Mesenchymal stem cell (in vitro differentiated cells and primary cell): Measurements from ENCODE around the gene LAMP1.

Experiments used
- DNase-seq: peaks from one replicate; pipeline ENCODE4 v3.0.0-alpha.2; 2013
- H2AFZ ChIP-seq: one replicate; pipeline ENCODE4 v1.6.1; 2013; ENCODE audit warnings: low read depth, mild to moderate bottlenecking, control low read depth, inconsistent platforms, low read length, moderate library complexity
- H2AK5ac ChIP-seq: 2 replicates; pipeline ENCODE4 v1.6.1; 2013; ENCODE audit warnings: low read length, moderate library complexity, mild to moderate bottlenecking, inconsistent platforms; ENCODE audit not compliant: severe bottlenecking
- H2BK120ac ChIP-seq: one replicate; pipeline ENCODE4 v1.6.1; 2013; ENCODE audit warnings: low read depth, mild to moderate bottlenecking, inconsistent platforms, low read length, moderate library complexity
- H2BK12ac ChIP-seq, 2 experiments: one replicate each; pipeline ENCODE4 v1.6.1; 2013; ENCODE audit warnings: inconsistent platforms in 2 of 2, low read length in 2 of 2, mild to moderate bottlenecking in 2 of 2, moderate library complexity in 2 of 2, control low read depth in 1 of 2
- H2BK15ac ChIP-seq: one replicate; pipeline ENCODE4 v1.6.1; 2013; ENCODE audit warnings: mild to moderate bottlenecking, low read depth, inconsistent platforms; ENCODE audit not compliant: poor library complexity, severe bottlenecking
- H2BK5ac ChIP-seq: 2 replicates; pipeline ENCODE4 v1.6.1; 2013; ENCODE audit warnings: low read depth, mild to moderate bottlenecking, low read length, control low read depth, inconsistent platforms; ENCODE audit not compliant: poor library complexity, severe bottlenecking
- H3K14ac ChIP-seq, 2 experiments: one replicate each; pipeline ENCODE4 v1.6.1; 2013; ENCODE audit warnings: inconsistent platforms in 2 of 2, low read length in 2 of 2, control low read depth in 1 of 2, mild to moderate bottlenecking in 1 of 2, moderate library complexity in 1 of 2
- H3K18ac ChIP-seq, 2 experiments: one replicate each; pipeline ENCODE4 v1.6.1; 2013; ENCODE audit warnings: inconsistent platforms in 2 of 2, low read length in 2 of 2, control low read depth in 1 of 2, low read depth in 1 of 2, mild to moderate bottlenecking in 1 of 2
- H3K23ac ChIP-seq, 2 experiments: one replicate each; pipeline ENCODE4 v1.6.1; 2013; ENCODE audit warnings: inconsistent platforms in 2 of 2, low read length in 2 of 2, mild to moderate bottlenecking in 2 of 2, moderate library complexity in 2 of 2, control low read depth in 1 of 2
- H3K27ac ChIP-seq: 2 replicates; pipeline ENCODE4 v1.5.1; 2013; ENCODE audit warnings: mild to moderate bottlenecking, moderate library complexity, low read length, control low read depth, inconsistent platforms; ENCODE audit not compliant: poor library complexity, severe bottlenecking
- H3K27me3 ChIP-seq, 2 experiments: 2 replicates each; pipeline versions ENCODE4 v1.6.1 to v1.7.0; 2013; ENCODE audit warnings: low read length in 2 of 2, mild to moderate bottlenecking in 2 of 2, moderate library complexity in 2 of 2, control low read depth in 1 of 2, inconsistent platforms in 1 of 2; ENCODE audit not compliant: control insufficient read depth in 1 of 2, insufficient read depth in 1 of 2
- H3K36me3 ChIP-seq, 2 experiments: 2 replicates each; pipeline versions ENCODE4 v1.6.1 to v1.7.0; 2013; ENCODE audit warnings: low read length in 2 of 2, control low read depth in 1 of 2, inconsistent platforms in 1 of 2, low read depth in 1 of 2, mild to moderate bottlenecking in 1 of 2; ENCODE audit not compliant: insufficient read depth in 2 of 2, control insufficient read depth in 1 of 2
- H3K4ac ChIP-seq, 2 experiments: one replicate each; pipeline ENCODE4 v1.6.1; 2013; ENCODE audit warnings: inconsistent platforms in 2 of 2, low read length in 2 of 2, mild to moderate bottlenecking in 2 of 2, moderate library complexity in 2 of 2, control low read depth in 1 of 2, low read depth in 1 of 2
- H3K4me1 ChIP-seq: 2 replicates; pipeline ENCODE4 v1.6.1; 2013; ENCODE audit warnings: low read depth, low read length, control low read depth; ENCODE audit not compliant: control insufficient read depth, insufficient read depth
- H3K4me2 ChIP-seq: 2 replicates; pipeline ENCODE4 v1.6.1; 2013; ENCODE audit warnings: low read length, mild to moderate bottlenecking, inconsistent platforms; ENCODE audit not compliant: poor library complexity, severe bottlenecking
- H3K4me3 ChIP-seq, 2 experiments: 2 replicates each; pipeline versions ENCODE4 v1.5.1 to v1.7.0; 2013; ENCODE audit warnings: low read length in 2 of 2, mild to moderate bottlenecking in 2 of 2, control low read depth in 1 of 2, low read depth in 1 of 2; ENCODE audit not compliant: insufficient read depth in 1 of 2
- H3K79me1 ChIP-seq: replicated peaks from 2 replicates; pipeline ENCODE4 v1.6.1; 2013; ENCODE audit warnings: mild to moderate bottlenecking, control low read depth, low read length, inconsistent platforms; ENCODE audit not compliant: poor library complexity, severe bottlenecking
- H3K9ac ChIP-seq: 2 replicates; pipeline ENCODE4 v1.7.0; 2013; ENCODE audit warnings: mild to moderate bottlenecking, low read length, moderate library complexity
- H3K9me3 ChIP-seq: 2 replicates; pipeline ENCODE4 v1.7.0; 2013; ENCODE audit warnings: mild to moderate bottlenecking, low read length; ENCODE audit not compliant: control insufficient read depth
- H4K8ac ChIP-seq: one replicate; pipeline ENCODE4 v1.6.1; 2013; ENCODE audit warnings: inconsistent platforms, mild to moderate bottlenecking, low read length, moderate library complexity
- H4K91ac ChIP-seq: one replicate; pipeline ENCODE4 v1.6.1; 2013; ENCODE audit warnings: mild to moderate bottlenecking, low read length, inconsistent platforms
- WGBS: methylation state at CpG from one replicate; pipeline ENCODE4 v1.1.7; 2013; ENCODE audit warnings: mixed read lengths; 5-methylcytosine and 5-hydroxymethylcytosine counted together

Gene LAMP1

GRCh38 chr13:113304121-113304520, 7.1 kb downstream of the LAMP1 start:
- Histone ChIP-seq H2AFZ (no peak overlapping the region), H3K27ac (no peak overlapping the region), H4K91ac (no peak overlapping the region), H2AK5ac (no peak overlapping the region), H3K4me1 (peaks cover 14% of the 10 kb centered on the region), H2BK12ac (no peak overlapping the region), H3K23ac (no peak overlapping the region), H3K4me3 (no peak overlapping the region), H3K14ac (no peak overlapping the region), H2BK5ac (no peak overlapping the region), H3K4me2 (no peak overlapping the region), H2BK120ac (no peak overlapping the region), H2BK15ac (no peak overlapping the region), H3K27me3 (no peaks in the 10 kb centered on the region), H4K8ac (no peak overlapping the region), H3K79me1 (peaks cover 4% of the 10 kb centered on the region), H3K36me3 (peaks cover 5 to 7% of the 10 kb centered on the region in 2 experiments), H3K18ac (no peak overlapping the region), H3K4ac (no peak overlapping the region), H3K9me3 (no peaks in the 10 kb centered on the region), H3K9ac (no peak overlapping the region)
- no peak for DNase-seq
- 98% methylated on average over 4 of the region's 7 CpGs for WGBS

GRCh38 chr13:113305208-113305607, 8.2 kb downstream of the LAMP1 start:
- WGBS = 74% methylated on average over 6 of the region's 7 CpGs
- peak overlapping the region in 1 of 2 experiments; percentile 16 for H3K4me3 ChIP-seq
- H3K14ac ChIP-seq = no peak overlapping the region
- H2BK5ac ChIP-seq = no peak overlapping the region
- no peak overlapping the region for H2BK120ac ChIP-seq
- H3K18ac ChIP-seq = no peak overlapping the region
- H2BK12ac ChIP-seq = no peak overlapping the region
- no peak overlapping the region for H4K91ac ChIP-seq
- H3K9me3 ChIP-seq = no peaks in the 10 kb centered on the region
- no peak overlapping the region for H3K9ac ChIP-seq
- H2AFZ ChIP-seq = no peak overlapping the region
- H2BK15ac ChIP-seq = no peak overlapping the region
- H3K4me1 ChIP-seq = peaks cover 12% of the 10 kb centered on the region
- H3K27me3 ChIP-seq = no peaks in the 10 kb centered on the region
- H3K27ac ChIP-seq = no peak overlapping the region
- no peak overlapping the region for H3K4ac ChIP-seq
- H3K79me1 ChIP-seq = peaks cover 7% of the 10 kb centered on the region
- no peak overlapping the region for H3K4me2 ChIP-seq
- peak; percentile 45 for DNase-seq
- H2AK5ac ChIP-seq = no peak overlapping the region
- no peak overlapping the region for H4K8ac ChIP-seq
- peaks cover 12 to 16% of the 10 kb centered on the region in 2 experiments for H3K36me3 ChIP-seq
- H3K23ac ChIP-seq = no peak overlapping the region

GRCh38 chr13:113307491-113307890, 10.5 kb downstream of the LAMP1 start:
- peaks cover 31 to 39% of the 10 kb centered on the region in 2 experiments for H3K36me3 ChIP-seq
- no peak overlapping the region for H3K4me3 ChIP-seq
- no peak overlapping the region for H2BK5ac ChIP-seq
- peaks cover 11% of the 10 kb centered on the region for H3K4me1 ChIP-seq
- no peak overlapping the region for H3K9ac ChIP-seq
- H3K27ac ChIP-seq = no peak overlapping the region
- no peak overlapping the region for H4K8ac ChIP-seq
- H2BK12ac ChIP-seq = no peak overlapping the region
- no peak overlapping the region for H3K14ac ChIP-seq
- no peak overlapping the region for H3K4me2 ChIP-seq
- no peak overlapping the region for H3K23ac ChIP-seq
- H3K18ac ChIP-seq = no peak overlapping the region
- H3K4ac ChIP-seq = no peak overlapping the region
- H3K9me3 ChIP-seq = no peaks in the 10 kb centered on the region
- no peak for DNase-seq
- no peak overlapping the region for H2AFZ ChIP-seq
- H3K79me1 ChIP-seq = peaks cover 22% of the 10 kb centered on the region
- H2BK15ac ChIP-seq = no peak overlapping the region
- H4K91ac ChIP-seq = no peak overlapping the region
- no peaks in the 10 kb centered on the region for H3K27me3 ChIP-seq
- H2BK120ac ChIP-seq = no peak overlapping the region
- no peak overlapping the region for H2AK5ac ChIP-seq

- WGBS = 89% methylated on average over 6 of the region's 6 CpGs
- Histone ChIP-seq H2AFZ (no peak overlapping the region), H3K23ac (no peak overlapping the region), H3K4me2 (no peak overlapping the region), H3K27me3 (no peaks in the 10 kb centered on the region), H3K14ac (no peak overlapping the region), H3K18ac (no peak overlapping the region), H3K4me1 (peaks cover 7% of the 10 kb centered on the region), H2AK5ac (no peak overlapping the region), H2BK5ac (no peak overlapping the region), H3K4me3 (no peak overlapping the region), H4K8ac (no peak overlapping the region), H3K9me3 (no peaks in the 10 kb centered on the region), H3K4ac (no peak overlapping the region), H2BK12ac (no peak overlapping the region), H3K79me1 (peaks cover 33% of the 10 kb centered on the region), H4K91ac (no peak overlapping the region), H2BK15ac (no peak overlapping the region), H2BK120ac (no peak overlapping the region), H3K27ac (no peak overlapping the region), H3K9ac (no peak overlapping the region), H3K36me3 (peaks cover 39 to 40% of the 10 kb centered on the region in 2 experiments)
- no peak for DNase-seq
Measured at GRCh38 chr13:113309473-113309872, 12.4 kb downstream of the LAMP1 start.
